RWPE2 (cell line): ENCODE data around the gene GARIN5A.

ENCODE experiments used
- ATAC-seq: fragments of 200-7000 bp; cut with Tn5 transposase; 3 replicates; pipeline ENCODE4 v1.9.1; 2021; ENCODE audit warnings: low read depth
- DNase-seq: peaks from one replicate; pipeline ENCODE4 v3.0.0-alpha.2; 2020; ENCODE audit warnings: low spot score
- H3K27ac ChIP-seq: fragments of 450-650 bp; 2 replicates; pipeline ENCODE4 v1.5.1; 2017; ENCODE audit warnings: mild to moderate bottlenecking; ENCODE audit not compliant: poor library complexity, severe bottlenecking
- H3K27me3 ChIP-seq: fragments of 250-450 bp; sonication (Bioruptor Pico); 2 replicates; pipeline ENCODE4 v1.5.1; 2021; ENCODE audit warnings: mild to moderate bottlenecking, moderate library complexity; ENCODE audit not compliant: insufficient read depth, poor library complexity, severe bottlenecking
- H3K36me3 ChIP-seq: fragments of 250-450 bp; sonication (Bioruptor Pico); 2 replicates; pipeline ENCODE4 v1.5.1; 2020; ENCODE audit warnings: low read depth, mild to moderate bottlenecking, moderate library complexity
- H3K4me1 ChIP-seq: fragments of 250-450 bp; sonication (Bioruptor Pico); 2 replicates; pipeline ENCODE4 v1.5.1; 2021; ENCODE audit warnings: mild to moderate bottlenecking, moderate library complexity; ENCODE audit not compliant: insufficient read depth, poor library complexity, severe bottlenecking
- H3K4me3 ChIP-seq: fragments of 250-450 bp; sonication (Bioruptor Pico); 2 replicates; pipeline ENCODE4 v1.5.1; 2021; ENCODE audit warnings: mild to moderate bottlenecking, moderate library complexity; ENCODE audit not compliant: severe bottlenecking
- H3K9me3 ChIP-seq: fragments of 250-450 bp; sonication (Bioruptor Pico); 2 replicates; pipeline ENCODE4 v1.5.1; 2021; ENCODE audit warnings: mild to moderate bottlenecking, moderate library complexity; ENCODE audit not compliant: severe bottlenecking
- CTCF ChIP-seq: fragments of 450-650 bp; IDR thresholded peaks from one replicate; pipeline ENCODE4 v1.5.1; 2017; ENCODE audit warnings: mild to moderate bottlenecking, moderate library complexity; ENCODE audit not compliant: poor library complexity, severe bottlenecking

The GARIN5A gene

GRCh38 chr19:50485284-50485955, 8.8 kb upstream of the GARIN5A start:
- no peak for TF ChIP-seq CTCF
- DNase-seq = no peak
- H3K4me1 ChIP-seq = no peaks in the 10 kb centered on the region
- H3K27me3 ChIP-seq = peaks cover 14% of the 10 kb centered on the region
- no peak overlapping the region for H3K27ac ChIP-seq
- H3K9me3 ChIP-seq = no peaks in the 10 kb centered on the region
- H3K4me3 ChIP-seq = no peak overlapping the region
- ATAC-seq = no peak
- no peaks in the 10 kb centered on the region for H3K36me3 ChIP-seq

- Histone ChIP-seq H3K9me3 (no peaks in the 10 kb centered on the region), H3K4me1 (no peaks in the 10 kb centered on the region), H3K27ac (no peak overlapping the region), H3K4me3 (no peak overlapping the region), H3K27me3 (peaks cover 5% of the 10 kb centered on the region), H3K36me3 (peaks cover 14% of the 10 kb centered on the region)
- no peak for TF ChIP-seq CTCF
- no peak for ATAC-seq
- no peak for DNase-seq
Observed at GRCh38 chr19:50482916-50483315, 6.3 kb upstream of the GARIN5A start.

GRCh38 chr19:50482271-50482855, 5.7 kb upstream of the GARIN5A start:
- Histone ChIP-seq H3K27me3 (peaks cover 4% of the 10 kb centered on the region), H3K4me3 (no peak overlapping the region), H3K9me3 (no peaks in the 10 kb centered on the region), H3K36me3 (peaks cover 14% of the 10 kb centered on the region), H3K4me1 (no peaks in the 10 kb centered on the region), H3K27ac (no peak overlapping the region)
- ATAC-seq (no peak), DNase-seq (no peak)
- TF ChIP-seq CTCF = no peak

- H3K27ac ChIP-seq = no peak overlapping the region
Observed at GRCh38 chr19:50481351-50482149, 4.9 kb upstream of the GARIN5A start.

More at GRCh38 chr19:50481351-50482149, 4.9 kb upstream of the GARIN5A start:
- TF ChIP-seq CTCF = no peak
- H3K36me3 ChIP-seq = peaks cover 14% of the 10 kb centered on the region
- H3K4me3 ChIP-seq = no peak overlapping the region
- no peaks in the 10 kb centered on the region for H3K9me3 ChIP-seq
- no peaks in the 10 kb centered on the region for H3K4me1 ChIP-seq
- DNase-seq (no peak), ATAC-seq (no peak)
- H3K27me3 ChIP-seq = no peaks in the 10 kb centered on the region
